C4-2B (cell line): ENCODE data around the gene DCHS1.

Experiments used
- CTCF ChIP-seq: fragments of 450-650 bp; conservative IDR thresholded peaks from 2 replicates; pipeline ENCODE4 v1.5.1; 2017; ENCODE audit warnings: mild to moderate bottlenecking
- ZFX ChIP-seq: fragments of 450-650 bp; IDR thresholded peaks from 2 replicates; pipeline ENCODE4 v1.6.1; 2017

- TF ChIP-seq CTCF (no peak), ZFX (no peak)
These were observed 45.0 kb downstream of the DCHS1 start for GRCh38 chr11:6610591-6610990.
